Endodermal cell (in vitro differentiated cells): Measurements from ENCODE around the gene HOXD11. TPM values are rescaled to one million over a fixed set of nuclear protein-coding genes. Genes with fewer than 3 reads are reported as not detected.

Source experiments
- DNase-seq: peaks from one replicate; pipeline ENCODE4 v3.0.0-alpha.2; 2017
- H3K27ac ChIP-seq: 2 replicates; pipeline ENCODE4 v1.5.1; 2013; ENCODE audit warnings: mild to moderate bottlenecking, low read depth, low read length, moderate library complexity
- H3K27me3 ChIP-seq: 2 replicates; pipeline ENCODE4 v1.6.1; 2013; ENCODE audit warnings: mild to moderate bottlenecking, low read length, moderate library complexity; ENCODE audit not compliant: insufficient read depth, control insufficient read depth, poor library complexity, severe bottlenecking
- H3K36me3 ChIP-seq: 2 replicates; pipeline ENCODE4 v1.7.0; 2013; ENCODE audit warnings: mild to moderate bottlenecking, low read length, moderate library complexity; ENCODE audit not compliant: control insufficient read depth, insufficient read depth
- H3K4me1 ChIP-seq: one replicate; pipeline ENCODE4 v1.7.0; 2013; ENCODE audit warnings: low read length; ENCODE audit not compliant: control insufficient read depth, insufficient read depth
- H3K4me3 ChIP-seq: 2 replicates; pipeline ENCODE4 v1.5.1; 2013; ENCODE audit warnings: mild to moderate bottlenecking, low read length, moderate library complexity
- H3K9ac ChIP-seq: 2 replicates; pipeline ENCODE4 v1.6.1; 2013; ENCODE audit warnings: mild to moderate bottlenecking, low read length, moderate library complexity; ENCODE audit not compliant: poor library complexity, severe bottlenecking; ENCODE audit errors: extremely low read depth
- H3K9me3 ChIP-seq: 2 replicates; pipeline ENCODE4 v1.6.1; 2013; ENCODE audit warnings: mild to moderate bottlenecking, low read length, moderate library complexity; ENCODE audit not compliant: control insufficient read depth
- H3K27ac Mint-ChIP-seq: 2 replicates; pipeline ENCODE4 v1.8.0; 2020; ENCODE audit warnings: mixed read lengths
- H3K27me3 Mint-ChIP-seq: 2 replicates; pipeline ENCODE4 v1.8.0; 2021; ENCODE audit warnings: mild to moderate bottlenecking, mixed read lengths; ENCODE audit not compliant: insufficient read depth
- H3K36me3 Mint-ChIP-seq: 2 replicates; pipeline ENCODE4 v1.8.0; 2020; ENCODE audit warnings: low read depth, mixed read lengths
- H3K4me1 Mint-ChIP-seq: 2 replicates; pipeline ENCODE4 v1.8.0; 2020; ENCODE audit warnings: mixed read lengths
- H3K4me3 Mint-ChIP-seq: 2 replicates; pipeline ENCODE4 v1.8.0; 2020; ENCODE audit warnings: mild to moderate bottlenecking, moderate library complexity, mixed read lengths
- H3K9me3 Mint-ChIP-seq: 2 replicates; pipeline ENCODE4 v1.8.0; 2020; ENCODE audit warnings: mild to moderate bottlenecking, mixed read lengths
- CTCF ChIP-seq: fragments of 200-600 bp; sonication (generic); conservative IDR thresholded peaks from 2 replicates; pipeline ENCODE4 v1.5.0; 2021; ENCODE audit warnings: antibody characterized with exemption, mild to moderate bottlenecking
- WGBS, 2 experiments: methylation state at CpG; one replicate each; pipeline versions ENCODE4 v1.1.5 to v1.1.7; 2013; ENCODE audit warnings: missing lambda C conversion rate in 2 of 2, mixed read lengths in 1 of 2; ENCODE audit not compliant: insufficient coverage in 1 of 2, insufficient read length in 1 of 2; 5-methylcytosine and 5-hydroxymethylcytosine counted together
- total RNA-seq, 2 donors: library from RNA; stranded (reverse); fragmentation: NEBNext Ultra II Directional in 1 of 2; extraction: Animal tissue kit (Norgen Biotek cat#: 25700) in 1 of 2; gene quantifications; 2 replicates in 1 of 2; 3 replicates in 1 of 2; pipeline ENCODE4 v1.2.1, GENCODE V29; 2021

Gene HOXD11
- total RNA-seq, 2 donors from 2014 or later, result not detected

- peaks cover 96% of the 10 kb centered on the region for H3K27me3 Mint-ChIP-seq
- H3K4me1 ChIP-seq, result no peaks in the 10 kb centered on the region
- H3K27ac ChIP-seq, result no peak overlapping the region
- peak; percentile 96 for DNase-seq
- H3K9me3 Mint-ChIP-seq, result no peaks in the 10 kb centered on the region
- no peak overlapping the region for H3K27ac Mint-ChIP-seq
- H3K4me3 Mint-ChIP-seq, result peak overlapping the region; percentile 43
- peaks cover 28% of the 10 kb centered on the region for H3K4me1 Mint-ChIP-seq
- no peaks in the 10 kb centered on the region for H3K9me3 ChIP-seq
- peaks cover 99% of the 10 kb centered on the region for H3K27me3 ChIP-seq
- H3K4me3 ChIP-seq, result peak overlapping the region; percentile 68
- H3K9ac ChIP-seq, result no peak overlapping the region
- peak; percentile 96 for TF ChIP-seq CTCF
- H3K36me3 ChIP-seq, result no peaks in the 10 kb centered on the region
- WGBS, 2 experiments, result 0 to 1% methylated on average over 21 to 44 of the region's 45 CpGs
- H3K36me3 Mint-ChIP-seq, result no peaks in the 10 kb centered on the region
These were observed 9.9 kb upstream of the HOXD11 start for GRCh38 chr2:176096986-176097819.

- H3K27ac ChIP-seq, result no peak overlapping the region
- Mint-ChIP-seq H3K9me3 (no peaks in the 10 kb centered on the region), H3K27me3 (peaks cover 100% of the 10 kb centered on the region), H3K4me3 (peak overlapping the region; percentile 43), H3K4me1 (peaks cover 28% of the 10 kb centered on the region), H3K36me3 (no peaks in the 10 kb centered on the region), H3K27ac (no peak overlapping the region)
- H3K4me3 ChIP-seq, result peak overlapping the region; percentile 61
- H3K27me3 ChIP-seq, result peaks cover 100% of the 10 kb centered on the region
- 2 to 4% methylated on average over 10 to 18 of the region's 18 CpGs for WGBS, 2 experiments
- no peak for TF ChIP-seq CTCF
- H3K9ac ChIP-seq, result no peak overlapping the region
- DNase-seq, result no peak
- H3K4me1 ChIP-seq, result no peaks in the 10 kb centered on the region
- H3K9me3 ChIP-seq, result no peaks in the 10 kb centered on the region
- no peaks in the 10 kb centered on the region for H3K36me3 ChIP-seq
These were observed 9.2 kb upstream of the HOXD11 start for GRCh38 chr2:176097820-176098365.

- WGBS, 2 experiments, result 4 to 5% methylated on average over 6 to 35 of the region's 35 CpGs
- Histone ChIP-seq H3K9me3 (no peaks in the 10 kb centered on the region), H3K4me3 (peak overlapping the region; percentile 61), H3K9ac (no peak overlapping the region), H3K27me3 (peaks cover 100% of the 10 kb centered on the region), H3K36me3 (no peaks in the 10 kb centered on the region), H3K27ac (no peak overlapping the region), H3K4me1 (no peaks in the 10 kb centered on the region)
- Mint-ChIP-seq H3K4me3 (peak overlapping the region; percentile 43), H3K36me3 (no peaks in the 10 kb centered on the region), H3K27me3 (peaks cover 100% of the 10 kb centered on the region), H3K9me3 (no peaks in the 10 kb centered on the region), H3K27ac (no peak overlapping the region), H3K4me1 (peaks cover 28% of the 10 kb centered on the region)
- no peak for TF ChIP-seq CTCF
- peak; percentile 83 for DNase-seq
These were observed 8.5 kb upstream of the HOXD11 start for GRCh38 chr2:176098366-176099158.
